ENCODE results near the gene ZNF132. TPM values are rescaled to one million over a fixed set of nuclear protein-coding genes. Genes with fewer than 3 reads are reported as not detected.

Gene ZNF132
- total and polyA plus RNA-seq, 2 experiments from 2014 or later, result 2.2 to 5.2 TPM

DNA sequence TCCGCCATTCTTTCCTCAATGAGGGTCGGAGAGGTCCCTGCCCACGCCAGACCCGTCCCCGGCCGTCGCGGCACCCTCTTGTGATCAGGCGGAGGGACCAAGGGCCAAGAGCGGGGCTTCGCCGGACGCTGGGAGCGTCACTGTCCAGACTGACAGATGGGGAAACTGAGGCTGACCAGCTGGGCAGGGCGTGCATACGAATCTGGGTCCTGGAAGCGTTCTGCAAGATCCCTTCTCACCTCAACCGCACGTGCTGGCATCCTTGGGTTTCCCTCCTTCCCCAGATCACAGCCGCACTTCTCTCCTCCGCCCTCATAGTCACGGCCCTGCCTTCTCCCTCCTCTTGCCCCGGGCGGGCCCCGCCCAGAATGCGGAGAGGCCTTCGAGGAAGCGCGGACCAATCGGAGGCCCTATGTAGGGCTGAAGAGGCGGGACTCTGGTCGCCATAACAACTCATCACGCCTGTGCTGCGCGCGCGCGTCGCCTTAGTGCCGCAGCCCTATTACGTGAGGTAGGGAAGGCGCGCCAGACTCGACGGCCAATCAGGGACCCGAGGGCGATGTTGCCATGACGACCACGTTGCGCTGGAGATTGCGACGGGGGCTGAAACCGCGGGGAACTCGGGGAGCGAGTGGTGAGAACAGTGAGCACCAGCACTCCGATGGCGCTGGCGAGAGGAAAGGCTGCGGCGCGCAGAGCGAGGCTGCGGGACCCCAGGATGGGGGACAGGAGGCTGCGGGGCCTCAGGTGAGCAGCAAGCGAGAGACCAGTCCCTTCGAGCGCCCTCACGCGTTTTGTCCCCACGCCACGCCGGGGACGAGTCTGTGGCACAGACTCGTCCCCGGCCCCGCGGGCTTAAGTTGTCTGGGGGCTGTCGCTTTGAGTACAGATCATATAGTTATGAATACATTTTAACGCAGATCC, 38.8 kb downstream of the ZNF132 start:
- H3K27ac ChIP-seq (ENCODE audit: low read depth), result no peak overlapping the region

DNA sequence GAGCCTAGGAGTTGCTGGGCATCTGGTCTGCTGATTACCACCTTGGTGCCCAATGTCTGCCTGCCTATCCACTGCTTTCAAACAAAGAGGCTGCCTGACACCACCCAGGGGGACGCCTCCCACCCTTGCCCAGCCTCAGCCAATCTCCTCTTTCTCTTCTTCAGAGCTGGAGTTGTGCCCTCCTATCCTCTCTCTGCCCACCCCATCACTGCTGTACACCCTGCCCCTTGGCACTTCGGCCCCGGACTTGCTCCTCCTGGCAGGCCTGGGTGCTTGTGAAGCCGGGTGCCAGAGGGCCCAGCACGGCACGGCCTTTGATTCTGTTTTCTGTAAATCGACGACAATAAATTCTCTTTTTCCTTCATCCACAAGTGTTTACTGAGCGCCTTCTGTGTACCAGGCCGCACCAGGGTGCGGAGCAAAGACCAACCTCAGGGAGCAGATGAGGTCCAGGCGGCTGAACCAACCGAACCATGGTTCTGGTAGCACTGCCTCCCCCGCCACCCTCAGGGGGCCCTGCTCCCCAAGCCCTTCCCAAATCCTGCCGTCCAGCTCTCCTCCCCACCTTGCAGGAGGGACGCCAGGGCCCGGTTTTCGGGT, 39.5 kb downstream of the ZNF132 start:
- Histone ChIP-seq H3K79me2 (replicated peaks; ENCODE audit: insufficient read depth) (no peaks in the 10 kb centered on the region), H3K4me3 (peak overlapping the region; percentile 69), H4K20me1 (replicated peaks; ENCODE audit: insufficient read depth) (no peaks in the 10 kb centered on the region), H3K27me3 (ENCODE audit: insufficient read depth) (peaks cover 21% of the 10 kb centered on the region), H3K4me1 (ENCODE audit: insufficient read depth) (peaks cover 5% of the 10 kb centered on the region; the same call in 1 of the 2 replicates), H2AFZ (peak overlapping the region; percentile 90), H3F3A (replicated peaks; ENCODE audit: low read depth) (peaks cover 13% of the 10 kb centered on the region), H3K9me2 (ENCODE audit: insufficient read depth) (no peaks in the 10 kb centered on the region), H3K27ac (ENCODE audit: low read depth) (no peak overlapping the region), H3K4me2 (peak overlapping the region; percentile 92), H3K36me3 (ENCODE audit: insufficient read depth) (no peaks in the 10 kb centered on the region)
- peaks cover 3% of the 10 kb centered on the region; the same call in 1 of the 3 replicates for H3K9me3 Mint-ChIP-seq
- ATAC-seq, result no peak
- no peak for DNase-seq (ENCODE audit: low spot score)
- no peak overlapping the region for H3K27ac Mint-ChIP-seq
- peak overlapping the region; percentile 91 for H3K4me3 Mint-ChIP-seq
- H3K4me1 Mint-ChIP-seq, result peaks cover 12% of the 10 kb centered on the region; the same call in 2 of the 3 replicates
- H3K27me3 Mint-ChIP-seq (ENCODE audit: insufficient read depth, low read depth, poor library complexity), result peaks cover 34% of the 10 kb centered on the region
- H3K36me3 Mint-ChIP-seq (ENCODE audit: low read depth), result peaks cover 4% of the 10 kb centered on the region
- TF ChIP-seq, protein P1, sequence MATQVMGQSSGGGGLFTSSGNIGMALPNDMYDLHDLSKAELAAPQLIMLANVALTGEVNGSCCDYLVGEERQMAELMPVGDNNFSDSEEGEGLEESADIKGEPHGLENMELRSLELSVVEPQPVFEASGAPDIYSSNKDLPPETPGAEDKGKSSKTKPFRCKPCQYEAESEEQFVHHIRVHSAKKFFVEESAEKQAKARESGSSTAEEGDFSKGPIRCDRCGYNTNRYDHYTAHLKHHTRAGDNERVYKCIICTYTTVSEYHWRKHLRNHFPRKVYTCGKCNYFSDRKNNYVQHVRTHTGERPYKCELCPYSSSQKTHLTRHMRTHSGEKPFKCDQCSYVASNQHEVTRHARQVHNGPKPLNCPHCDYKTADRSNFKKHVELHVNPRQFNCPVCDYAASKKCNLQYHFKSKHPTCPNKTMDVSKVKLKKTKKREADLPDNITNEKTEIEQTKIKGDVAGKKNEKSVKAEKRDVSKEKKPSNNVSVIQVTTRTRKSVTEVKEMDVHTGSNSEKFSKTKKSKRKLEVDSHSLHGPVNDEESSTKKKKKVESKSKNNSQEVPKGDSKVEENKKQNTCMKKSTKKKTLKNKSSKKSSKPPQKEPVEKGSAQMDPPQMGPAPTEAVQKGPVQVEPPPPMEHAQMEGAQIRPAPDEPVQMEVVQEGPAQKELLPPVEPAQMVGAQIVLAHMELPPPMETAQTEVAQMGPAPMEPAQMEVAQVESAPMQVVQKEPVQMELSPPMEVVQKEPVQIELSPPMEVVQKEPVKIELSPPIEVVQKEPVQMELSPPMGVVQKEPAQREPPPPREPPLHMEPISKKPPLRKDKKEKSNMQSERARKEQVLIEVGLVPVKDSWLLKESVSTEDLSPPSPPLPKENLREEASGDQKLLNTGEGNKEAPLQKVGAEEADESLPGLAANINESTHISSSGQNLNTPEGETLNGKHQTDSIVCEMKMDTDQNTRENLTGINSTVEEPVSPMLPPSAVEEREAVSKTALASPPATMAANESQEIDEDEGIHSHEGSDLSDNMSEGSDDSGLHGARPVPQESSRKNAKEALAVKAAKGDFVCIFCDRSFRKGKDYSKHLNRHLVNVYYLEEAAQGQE (IDR thresholded peaks at IDR 0.05; ENCODE audit: unreplicated experiment), result no peak
- TF ChIP-seq JUNB (IDR thresholded peaks at IDR 0.05; ENCODE audit: unreplicated experiment), result no peak
- no peak for TF ChIP-seq ZNF331 (CRISPR knock-in tag; IDR thresholded peaks at IDR 0.05; ENCODE audit: low read depth)
- no peak for TF ChIP-seq EZH2 (IDR thresholded peaks at IDR 0.05; ENCODE audit: low read depth, unreplicated experiment)
- no peak for TF ChIP-seq CREB1 (CRISPR knock-in tag; IDR thresholded peaks at IDR 0.05; ENCODE audit: low read depth)

More for the DNA sequence above, 38.8 kb downstream of the ZNF132 start:
- Histone ChIP-seq H2AFZ (peak overlapping the region; percentile 90), H3K4me3 (peak overlapping the region; percentile 83), H3K36me3 (ENCODE audit: insufficient read depth) (no peaks in the 10 kb centered on the region), H3K4me2 (peak overlapping the region; percentile 92), H4K20me1 (replicated peaks; ENCODE audit: insufficient read depth) (no peaks in the 10 kb centered on the region), H3K9me2 (ENCODE audit: insufficient read depth) (no peaks in the 10 kb centered on the region), H3K79me2 (replicated peaks; ENCODE audit: insufficient read depth) (no peaks in the 10 kb centered on the region), H3F3A (replicated peaks; ENCODE audit: low read depth) (peaks cover 8% of the 10 kb centered on the region), H3K4me1 (ENCODE audit: insufficient read depth) (peaks cover 5% of the 10 kb centered on the region; the same call in 1 of the 2 replicates), H3K27me3 (ENCODE audit: insufficient read depth) (peaks cover 21% of the 10 kb centered on the region)
- Mint-ChIP-seq H3K36me3 (ENCODE audit: low read depth) (peaks cover 4% of the 10 kb centered on the region), H3K4me1 (peaks cover 9% of the 10 kb centered on the region; the same call in 2 of the 3 replicates), H3K4me3 (peak overlapping the region; percentile 91), H3K27ac (0 out of 2 replicates have a peak overlapping the region, but pooled peaks have one; percentile 43), H3K9me3 (peaks cover 3% of the 10 kb centered on the region; the same call in 2 of the 3 replicates), H3K27me3 (ENCODE audit: insufficient read depth, low read depth, poor library complexity) (peaks cover 28% of the 10 kb centered on the region)
- peak; percentile 99 for DNase-seq (ENCODE audit: low spot score)
- peak; percentile 91 for ATAC-seq
- peak; percentile 89 for TF ChIP-seq POLR2AphosphoS5 (IDR thresholded peaks at IDR 0.05; ENCODE audit: low read depth)
- TF ChIP-seq JUNB (IDR thresholded peaks at IDR 0.05; ENCODE audit: unreplicated experiment), result no peak
- no peak for TF ChIP-seq ZNF331 (CRISPR knock-in tag; IDR thresholded peaks at IDR 0.05; ENCODE audit: low read depth)
- TF ChIP-seq, protein P1 (IDR thresholded peaks at IDR 0.05; ENCODE audit: unreplicated experiment), result no peak
- no peak for TF ChIP-seq EZH2 (IDR thresholded peaks at IDR 0.05; ENCODE audit: low read depth, unreplicated experiment)
- peak; percentile 94 for TF ChIP-seq CREB1 (CRISPR knock-in tag; IDR thresholded peaks at IDR 0.05; ENCODE audit: low read depth)
